Measurements from ENCODE around the gene PIP4K2A. TPM values are rescaled to one million over a fixed set of nuclear protein-coding genes. Genes with fewer than 3 reads are reported as not detected.

The PIP4K2A gene
- total and polyA plus RNA-seq, 2 of the 8 experiments (the other 6 are each of a cell fraction or from before 2014, with no cell fraction given): 19.0 to 60.9 TPM

DNA sequence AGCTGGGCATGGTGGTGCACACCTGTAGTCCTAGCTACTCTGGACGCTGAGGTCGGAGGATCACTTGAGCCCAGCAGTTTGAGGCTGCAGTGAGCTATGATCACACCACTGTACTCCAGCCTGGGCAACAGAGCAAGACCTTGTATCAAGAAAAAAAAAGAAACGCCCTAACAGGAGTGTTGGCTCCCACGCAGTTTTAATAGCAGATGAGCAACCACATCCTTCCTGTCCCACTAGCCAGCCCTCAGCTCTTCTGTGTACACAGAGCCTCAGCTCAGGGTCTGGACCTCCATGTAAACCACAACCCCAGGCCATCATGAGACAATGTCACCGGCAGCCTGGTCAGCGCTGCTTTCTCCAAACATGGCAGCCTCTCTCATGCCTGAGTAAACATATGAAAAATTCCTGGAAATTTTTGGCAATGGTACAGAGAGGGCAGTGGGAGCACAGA, 108.2 kb downstream of the PIP4K2A start:
- H4K5ac ChIP-seq (ENCODE audit: insufficient read length, low read depth, low read length): no peak overlapping the region
- H2AFZ ChIP-seq (ENCODE audit: low read length): no peak overlapping the region
- H2BK120ac ChIP-seq (replicated peaks; ENCODE audit: low read depth, low read length): no peak overlapping the region
- POLR2A ChIA-PET (ENCODE audit: partially characterized antibody): no interaction called here
- H3K9me3 ChIP-seq (ENCODE audit: insufficient read depth in 2 of 2, low read depth in 1 of 2, low read length in 1 of 2): no peaks in the 10 kb centered on the region
- peaks cover 2% of the 10 kb centered on the region; the same call in 1 of the 2 replicates for H3K79me1 ChIP-seq (ENCODE audit: low read depth, low read length)
- DNase-seq (ENCODE audit: low read depth in 1 of 2, low spot score in 2 of 2) (no peak), FAIRE-seq (no peak)
- no peak overlapping the region for H3K23ac ChIP-seq (ENCODE audit: insufficient read length)
- no peaks in the 10 kb centered on the region for H3K27me3 ChIP-seq (replicated peaks in 1 of 4; ENCODE audit: control insufficient read depth in 3 of 4, extremely low read depth in 1 of 4, insufficient read depth in 3 of 4, low read length in 3 of 4)
- H3K56ac ChIP-seq (replicated peaks; ENCODE audit: insufficient read length, low read depth, low read length): no peak overlapping the region
- no peak overlapping the region for H3K9ac ChIP-seq (replicated peaks in 1 of 4; ENCODE audit: extremely low read depth in 1 of 4, low read depth in 3 of 4, low read length in 3 of 4)
- no peak overlapping the region for H2AK5ac ChIP-seq (ENCODE audit: low read depth, low read length)
- 92% methylated on average over 5 of the region's 6 CpGs; no CpG with 5 or more reads in 1 of the 2 experiments for WGBS, 2 experiments (ENCODE audit: extremely low coverage in 1 of 2, insufficient coverage in 1 of 2, insufficient read length in 1 of 2, insufficient replicate concordance in 2 of 2, low coverage in 1 of 2, low lambda C conversion rate in 2 of 2, missing lambda C conversion rate in 1 of 2)
- H3K36me3 ChIP-seq (ENCODE audit: control insufficient read depth in 2 of 4, insufficient read depth in 4 of 4, low read length in 3 of 4): peaks cover 0 to 4% (median 2%) of the 10 kb centered on the region in 4 experiments; a peak in 1 of 8 replicates
- H2BK5ac ChIP-seq (ENCODE audit: low read depth, low read length): no peak overlapping the region
- peak overlapping the region; percentile 7; the same call in 1 of the 2 replicates for H4K8ac ChIP-seq (ENCODE audit: extremely low read depth, insufficient read depth, low read length)
- H3K18ac ChIP-seq (ENCODE audit: extremely low read depth, low read length): no peak overlapping the region
- no peak overlapping the region for H3K4me3 ChIP-seq (ENCODE audit: extremely low read depth in 1 of 4, insufficient read depth in 2 of 4, low read depth in 3 of 4, low read length in 4 of 4)
- CTCF ChIA-PET (ENCODE audit: partially characterized antibody): interaction anchor here (0.6 to 2.9 kb wide), 5 partner anchors 8 to 134 kb away, joined by 3 to 13 read pairs (median 4); no protein-coding TSS in a partner anchor
- no peak overlapping the region for H3K14ac ChIP-seq (ENCODE audit: insufficient read length)
- H3K79me2 ChIP-seq (ENCODE audit: control insufficient read depth in 1 of 2, insufficient read depth in 2 of 2, low read length in 2 of 2): peaks cover 0 to 24% of the 10 kb centered on the region in 2 experiments; a peak in 1 of 4 replicates
- H4K20me1 ChIP-seq (replicated peaks in 1 of 2; ENCODE audit: control insufficient read depth in 1 of 2, insufficient read depth in 2 of 2, low read length in 2 of 2): peaks cover 0 to 4% of the 10 kb centered on the region in 2 experiments
- no peak overlapping the region for H3K4me2 ChIP-seq (ENCODE audit: insufficient read depth in 1 of 2, low read depth in 2 of 2, low read length in 2 of 2)
- H3K23me2 ChIP-seq (ENCODE audit: low read depth, low read length): no peaks in the 10 kb centered on the region
- no peak overlapping the region for H3K27ac ChIP-seq (ENCODE audit: low read depth, low read length)
- H2BK15ac ChIP-seq (ENCODE audit: low read length): no peak overlapping the region
- H2BK20ac ChIP-seq (ENCODE audit: low read length): no peak overlapping the region
- H3K4ac ChIP-seq (replicated peaks; ENCODE audit: insufficient read length, low read depth, low read length): no peak overlapping the region
- peaks cover 0 to 7% (median 5%) of the 10 kb centered on the region in 4 experiments; a peak in 4 of 7 replicates for H3K4me1 ChIP-seq (replicated peaks in 1 of 4; ENCODE audit: control insufficient read depth in 3 of 4, insufficient read depth in 4 of 4, low read length in 3 of 4)
- no peak overlapping the region for H4K91ac ChIP-seq (replicated peaks; ENCODE audit: insufficient read length, low read length)
- H2BK12ac ChIP-seq (ENCODE audit: low read depth, low read length): no peak overlapping the region
- TF ChIP-seq KDM4A (IDR thresholded peaks at IDR 0.05; ENCODE audit: low read depth, low read length, severe bottlenecking) (no peak), EZH2 (IDR thresholded peaks at IDR 0.05; ENCODE audit: low read depth, low read length, severe bottlenecking) (no peak), TAF1 (IDR thresholded peaks at IDR 0.05; ENCODE audit: low read depth, low read length) (no peak), RXRA (IDR thresholded peaks at IDR 0.05; ENCODE audit: insufficient read depth, low read depth, low read length) (no peak), RFX5 (IDR thresholded peaks at IDR 0.05; ENCODE audit: borderline replicate concordance, low read depth, low read length) (no peak), CHD1 (IDR thresholded peaks at IDR 0.05; ENCODE audit: low read depth, low read length) (no peak), SUZ12 (IDR thresholded peaks at IDR 0.05; ENCODE audit: low read length) (no peak), MAFK (IDR thresholded peaks at IDR 0.05; ENCODE audit: low read depth, low read length) (no peak), KDM1A (IDR thresholded peaks at IDR 0.05; ENCODE audit: borderline replicate concordance, low read length) (no peak), CEBPB (IDR thresholded peaks at IDR 0.05; ENCODE audit: low read depth, low read length) (no peak), SP4 (IDR thresholded peaks at IDR 0.05; ENCODE audit: low read length) (no peak), SIRT6 (IDR thresholded peaks at IDR 0.05; ENCODE audit: low read length) (no peak)
- TF ChIP-seq, protein P1, sequence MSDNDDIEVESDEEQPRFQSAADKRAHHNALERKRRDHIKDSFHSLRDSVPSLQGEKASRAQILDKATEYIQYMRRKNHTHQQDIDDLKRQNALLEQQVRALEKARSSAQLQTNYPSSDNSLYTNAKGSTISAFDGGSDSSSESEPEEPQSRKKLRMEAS (IDR thresholded peaks at IDR 0.05): no peak

Measured in H1 (cell line).